ENCODE measurements around the gene LASP1.

GRCh38 chr17:38875477-38876075 lies 5.7 kb downstream of the LASP1 start:
- TF ChIP-seq, protein P1, sequence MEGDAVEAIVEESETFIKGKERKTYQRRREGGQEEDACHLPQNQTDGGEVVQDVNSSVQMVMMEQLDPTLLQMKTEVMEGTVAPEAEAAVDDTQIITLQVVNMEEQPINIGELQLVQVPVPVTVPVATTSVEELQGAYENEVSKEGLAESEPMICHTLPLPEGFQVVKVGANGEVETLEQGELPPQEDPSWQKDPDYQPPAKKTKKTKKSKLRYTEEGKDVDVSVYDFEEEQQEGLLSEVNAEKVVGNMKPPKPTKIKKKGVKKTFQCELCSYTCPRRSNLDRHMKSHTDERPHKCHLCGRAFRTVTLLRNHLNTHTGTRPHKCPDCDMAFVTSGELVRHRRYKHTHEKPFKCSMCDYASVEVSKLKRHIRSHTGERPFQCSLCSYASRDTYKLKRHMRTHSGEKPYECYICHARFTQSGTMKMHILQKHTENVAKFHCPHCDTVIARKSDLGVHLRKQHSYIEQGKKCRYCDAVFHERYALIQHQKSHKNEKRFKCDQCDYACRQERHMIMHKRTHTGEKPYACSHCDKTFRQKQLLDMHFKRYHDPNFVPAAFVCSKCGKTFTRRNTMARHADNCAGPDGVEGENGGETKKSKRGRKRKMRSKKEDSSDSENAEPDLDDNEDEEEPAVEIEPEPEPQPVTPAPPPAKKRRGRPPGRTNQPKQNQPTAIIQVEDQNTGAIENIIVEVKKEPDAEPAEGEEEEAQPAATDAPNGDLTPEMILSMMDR (conservative IDR thresholded peaks at IDR 0.05; ENCODE audit: low read depth in 2 of 2): no peak
- no peak for TF ChIP-seq NANOG (IDR thresholded peaks at IDR 0.05; ENCODE audit: borderline replicate concordance)
- TF ChIP-seq, protein P2, sequence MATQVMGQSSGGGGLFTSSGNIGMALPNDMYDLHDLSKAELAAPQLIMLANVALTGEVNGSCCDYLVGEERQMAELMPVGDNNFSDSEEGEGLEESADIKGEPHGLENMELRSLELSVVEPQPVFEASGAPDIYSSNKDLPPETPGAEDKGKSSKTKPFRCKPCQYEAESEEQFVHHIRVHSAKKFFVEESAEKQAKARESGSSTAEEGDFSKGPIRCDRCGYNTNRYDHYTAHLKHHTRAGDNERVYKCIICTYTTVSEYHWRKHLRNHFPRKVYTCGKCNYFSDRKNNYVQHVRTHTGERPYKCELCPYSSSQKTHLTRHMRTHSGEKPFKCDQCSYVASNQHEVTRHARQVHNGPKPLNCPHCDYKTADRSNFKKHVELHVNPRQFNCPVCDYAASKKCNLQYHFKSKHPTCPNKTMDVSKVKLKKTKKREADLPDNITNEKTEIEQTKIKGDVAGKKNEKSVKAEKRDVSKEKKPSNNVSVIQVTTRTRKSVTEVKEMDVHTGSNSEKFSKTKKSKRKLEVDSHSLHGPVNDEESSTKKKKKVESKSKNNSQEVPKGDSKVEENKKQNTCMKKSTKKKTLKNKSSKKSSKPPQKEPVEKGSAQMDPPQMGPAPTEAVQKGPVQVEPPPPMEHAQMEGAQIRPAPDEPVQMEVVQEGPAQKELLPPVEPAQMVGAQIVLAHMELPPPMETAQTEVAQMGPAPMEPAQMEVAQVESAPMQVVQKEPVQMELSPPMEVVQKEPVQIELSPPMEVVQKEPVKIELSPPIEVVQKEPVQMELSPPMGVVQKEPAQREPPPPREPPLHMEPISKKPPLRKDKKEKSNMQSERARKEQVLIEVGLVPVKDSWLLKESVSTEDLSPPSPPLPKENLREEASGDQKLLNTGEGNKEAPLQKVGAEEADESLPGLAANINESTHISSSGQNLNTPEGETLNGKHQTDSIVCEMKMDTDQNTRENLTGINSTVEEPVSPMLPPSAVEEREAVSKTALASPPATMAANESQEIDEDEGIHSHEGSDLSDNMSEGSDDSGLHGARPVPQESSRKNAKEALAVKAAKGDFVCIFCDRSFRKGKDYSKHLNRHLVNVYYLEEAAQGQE (IDR thresholded peaks at IDR 0.05; ENCODE audit: unreplicated experiment): no peak
- no peak for TF ChIP-seq POLR2AphosphoS5 (IDR thresholded peaks at IDR 0.05; ENCODE audit: low read depth)
- no peak for TF ChIP-seq ETS1 (IDR thresholded peaks at IDR 0.05)
- no peak for TF ChIP-seq EZH2 (IDR thresholded peaks at IDR 0.05; ENCODE audit: low read depth, unreplicated experiment)
- no peak for TF ChIP-seq CREB1 (CRISPR knock-in tag; IDR thresholded peaks at IDR 0.05; ENCODE audit: low read depth)
- TF ChIP-seq STAT1 (IDR thresholded peaks at IDR 0.05; ENCODE audit: unreplicated experiment): no peak
- no peak for TF ChIP-seq EZH2phosphoT487 (IDR thresholded peaks at IDR 0.05; ENCODE audit: unreplicated experiment)
- TF ChIP-seq ZNF114 (CRISPR knock-in tag; IDR thresholded peaks at IDR 0.05): no peak
- TF ChIP-seq ZNF331 (CRISPR knock-in tag; IDR thresholded peaks at IDR 0.05; ENCODE audit: low read depth): no peak

Measured in GM23338 (cell line).